Measurements from ENCODE around the gene ANKRA2.
A peak's percentile ranks its signal among the peaks of the same experiment; 100 is the strongest.
"Not testable (repeated sequence)": the region's sequence is repeated elsewhere in the genome, so short reads cannot be mapped to it uniquely, and the experiment has no call there.

Gene ANKRA2

GRCh38 chr5:73550016-73550415 lies 15.4 kb downstream of the ANKRA2 start:
- DNase-seq: no peak

GRCh38 chr5:73545403-73545779 lies 20.0 kb downstream of the ANKRA2 start:
- no peak for DNase-seq

- no peak for DNase-seq
Observed at GRCh38 chr5:73544429-73545402, 20.7 kb downstream of the ANKRA2 start.

- DNase-seq: no peak
Observed at GRCh38 chr5:73542020-73542419, 23.4 kb downstream of the ANKRA2 start.

GRCh38 chr5:73540192-73540591 lies 25.2 kb downstream of the ANKRA2 start:
- no peak for DNase-seq

GRCh38 chr5:73539730-73540129 lies 25.7 kb downstream of the ANKRA2 start:
- no peak for DNase-seq

GRCh38 chr5:73534971-73535370 lies 30.5 kb downstream of the ANKRA2 start:
- DNase-seq: no peak

- DNase-seq: no peak
Observed at GRCh38 chr5:73534011-73534644, 31.3 kb downstream of the ANKRA2 start.

GRCh38 chr5:73532195-73532594 lies 33.2 kb downstream of the ANKRA2 start:
- no peak for DNase-seq

- no peak for DNase-seq
Observed at GRCh38 chr5:73531356-73531755, 34.1 kb downstream of the ANKRA2 start.

GRCh38 chr5:73529081-73529480 lies 36.4 kb downstream of the ANKRA2 start:
- no peak for DNase-seq

GRCh38 chr5:73528248-73528647 lies 37.2 kb downstream of the ANKRA2 start:
- DNase-seq: no peak

- DNase-seq: no peak
Observed at GRCh38 chr5:73525606-73526203, 39.7 kb downstream of the ANKRA2 start.

GRCh38 chr5:73523861-73524260 lies 41.6 kb downstream of the ANKRA2 start:
- DNase-seq: no peak

- no peak for DNase-seq
Observed at GRCh38 chr5:73522989-73523388, 42.5 kb downstream of the ANKRA2 start.

- peak in 47 of 56 donors; percentile 0 to 79 (median 26) for DNase-seq
Observed at GRCh38 chr5:73519531-73520283, 45.7 kb downstream of the ANKRA2 start.

- no peak for DNase-seq
Observed at GRCh38 chr5:73515232-73515631, 50.2 kb downstream of the ANKRA2 start.

- no peak for DNase-seq
Observed at GRCh38 chr5:73514418-73514817, 51.0 kb downstream of the ANKRA2 start.

GRCh38 chr5:73513996-73514395 lies 51.4 kb downstream of the ANKRA2 start:
- DNase-seq: no peak

- DNase-seq: not testable (repeated sequence)
Observed at GRCh38 chr5:73508521-73508920, 56.9 kb downstream of the ANKRA2 start.

GRCh38 chr5:73507062-73507461 lies 58.4 kb downstream of the ANKRA2 start:
- DNase-seq: no peak

Data from amygdala (tissue), 56 donors.